HepG2 (cell line): ENCODE measurements around the gene SGMS1. TPM values are rescaled to one million over a fixed set of nuclear protein-coding genes. Genes with fewer than 3 reads are reported as not detected.

ENCODE experiments used
- ADNP ChIP-seq: sonication (generic); formaldehyde crosslinking; IDR thresholded peaks from 2 replicates; pipeline ENCODE4 v1.4.0; 2020; ENCODE audit warnings: missing genetic modification reagents
- FOXK2 ChIP-seq: fragments of 450-650 bp; IDR thresholded peaks from 2 replicates; pipeline ENCODE4 v1.6.1; 2016
- KLF9 ChIP-seq: IDR thresholded peaks from 2 replicates; pipeline ENCODE4 v1.6.1; 2016; ENCODE audit warnings: low read depth
- NR1H2 ChIP-seq: sonication (generic); formaldehyde crosslinking; IDR thresholded peaks from 2 replicates; pipeline ENCODE4 v1.8.1; 2022; ENCODE audit warnings: low read depth, missing genetic modification reagents, borderline replicate concordance
- NR2F2 ChIP-seq: IDR thresholded peaks from 2 replicates; pipeline ENCODE4 v1.6.1; 2012; ENCODE audit warnings: low read depth, inconsistent platforms, borderline replicate concordance
- SP5 ChIP-seq: IDR thresholded peaks from 2 replicates; pipeline ENCODE4 v1.6.1; 2016; ENCODE audit warnings: low read depth, borderline replicate concordance
- TEAD3 ChIP-seq: optimal IDR thresholded peaks from 2 replicates; pipeline ENCODE3; 2016; ENCODE audit warnings: borderline replicate concordance
- WIZ ChIP-seq: sonication (generic); formaldehyde crosslinking; IDR thresholded peaks from 2 replicates; pipeline ENCODE4 v1.5.1; 2020; ENCODE audit warnings: mild to moderate bottlenecking, missing genetic modification reagents
- ZFX ChIP-seq: sonication (generic); formaldehyde crosslinking; IDR thresholded peaks from 2 replicates; pipeline ENCODE4 v1.4.0; 2020; ENCODE audit warnings: mild to moderate bottlenecking, low read depth, missing genetic modification reagents, moderate library complexity
- ZMYM3 ChIP-seq: sonication (generic); formaldehyde crosslinking; IDR thresholded peaks from 2 replicates; pipeline ENCODE4 v1.5.1; 2020; ENCODE audit warnings: mild to moderate bottlenecking, missing genetic modification reagents
- ZNF234 ChIP-seq: sonication (generic); formaldehyde crosslinking; conservative IDR thresholded peaks from 2 replicates; pipeline ENCODE4 v1.5.1; 2020; ENCODE audit warnings: mild to moderate bottlenecking, missing genetic modification reagents
- ZNF496 ChIP-seq: sonication (generic); formaldehyde crosslinking; IDR thresholded peaks from 2 replicates; pipeline ENCODE4 v1.8.1; 2023; ENCODE audit warnings: mild to moderate bottlenecking, moderate library complexity, missing genetic modification reagents; ENCODE audit not compliant: insufficient replicate concordance
- ZNF510 ChIP-seq: sonication (generic); formaldehyde crosslinking; IDR thresholded peaks from 2 replicates; pipeline ENCODE4 v1.4.0; 2020; ENCODE audit warnings: low read depth, mild to moderate bottlenecking, missing genetic modification reagents
- ZNF781 ChIP-seq: sonication (generic); formaldehyde crosslinking; IDR thresholded peaks from 2 replicates; pipeline ENCODE4 v1.5.1; 2020; ENCODE audit warnings: borderline replicate concordance, mild to moderate bottlenecking, missing genetic modification reagents; ENCODE audit errors: not compliant biosample characterization
- polyA plus RNA-seq, 8 experiments: library from polyadenylated mRNA; depleted of rRNA in 3 of 8; stranded (reverse) in 7 of 8; unstranded in 1 of 8; fragments of >200 nt; fragmentation: Illumina TruSeq in 4 of 8; extraction: Trizol in 4 of 8; gene quantifications; 2 replicates each; pipeline versions ENCODE4 v1.2.1 to v1.2.3, GENCODE V29; 2011 to 2016; ENCODE audit warnings: low read depth in 4 of 8, missing spikeins in 1 of 8, mixed read lengths in 1 of 8; ENCODE audit not compliant: insufficient read depth in 1 of 8
- total RNA-seq, 5 experiments: library from RNA; depleted of rRNA; stranded (reverse); fragments of >200 nt; fragmentation: Illumina TruSeq; extraction: Trizol; gene quantifications; 2 replicates each; pipeline ENCODE4 v1.2.3, GENCODE V29; 2016; ENCODE audit warnings: low read depth in 1 of 5
- TF ChIP-seq, protein P1 (sequence below): sonication (generic); formaldehyde crosslinking; conservative IDR thresholded peaks from 2 replicates; pipeline ENCODE4 v1.5.0; 2020; ENCODE audit warnings: missing genetic modification reagents
- TF ChIP-seq, protein P2 (sequence below): sonication (generic); formaldehyde crosslinking; IDR thresholded peaks from 2 replicates; pipeline ENCODE4 v1.5.0; 2020; ENCODE audit warnings: mild to moderate bottlenecking, missing genetic modification reagents
- TF ChIP-seq, protein P3 (sequence below): sonication (generic); formaldehyde crosslinking; IDR thresholded peaks from 2 replicates; pipeline ENCODE4 v1.5.1; 2020; ENCODE audit warnings: missing genetic modification reagents, mild to moderate bottlenecking, borderline replicate concordance
- TF ChIP-seq, protein P4 (sequence below): sonication (generic); formaldehyde crosslinking; IDR thresholded peaks from 2 replicates; pipeline ENCODE4 v1.4.0; 2020; ENCODE audit warnings: mild to moderate bottlenecking, missing genetic modification reagents

SGMS1 gene
- total and polyA plus RNA-seq, 2 of the 13 experiments (the other 11 are each of a cell fraction or from before 2014, with no cell fraction given): 6.5 to 15.1 TPM

DNA sequence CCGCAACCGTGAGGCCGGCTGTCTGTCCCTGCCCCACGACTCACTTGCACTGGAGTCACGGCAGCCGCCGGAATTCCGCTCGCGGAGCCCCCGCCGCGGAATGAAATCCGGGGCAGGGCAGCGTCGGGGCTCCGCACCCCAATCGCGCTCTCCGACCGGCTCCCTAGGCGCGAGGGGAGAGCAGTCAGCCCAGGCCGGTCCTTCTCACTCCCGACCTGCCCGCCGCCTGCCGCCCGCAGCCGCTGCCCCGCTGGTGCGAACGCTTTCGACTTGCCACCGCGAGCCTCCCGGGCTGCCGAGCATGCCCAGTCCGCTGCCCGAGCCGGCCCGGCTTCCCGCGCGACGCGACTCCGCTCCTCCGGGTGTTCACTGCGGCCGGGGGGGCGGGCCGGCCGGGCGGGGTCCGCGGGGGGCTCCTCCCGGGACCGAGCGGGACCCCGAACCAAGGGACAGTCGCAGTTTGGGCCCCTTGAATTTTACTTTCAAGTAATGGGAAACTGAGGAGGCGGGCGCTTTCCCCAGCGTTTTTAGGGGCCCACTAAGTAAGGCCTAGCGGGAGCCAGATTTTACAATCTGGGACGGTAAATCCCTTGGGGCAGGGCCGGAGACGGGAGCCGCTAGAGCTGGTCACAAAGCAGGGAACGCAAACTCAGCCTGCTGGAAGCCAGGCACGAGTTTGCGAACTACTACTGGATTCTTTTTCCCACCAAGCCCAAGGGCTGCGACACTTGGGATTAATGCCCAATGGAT lies at the start of gene SGMS1 (continued):
- TF ChIP-seq, protein P1, sequence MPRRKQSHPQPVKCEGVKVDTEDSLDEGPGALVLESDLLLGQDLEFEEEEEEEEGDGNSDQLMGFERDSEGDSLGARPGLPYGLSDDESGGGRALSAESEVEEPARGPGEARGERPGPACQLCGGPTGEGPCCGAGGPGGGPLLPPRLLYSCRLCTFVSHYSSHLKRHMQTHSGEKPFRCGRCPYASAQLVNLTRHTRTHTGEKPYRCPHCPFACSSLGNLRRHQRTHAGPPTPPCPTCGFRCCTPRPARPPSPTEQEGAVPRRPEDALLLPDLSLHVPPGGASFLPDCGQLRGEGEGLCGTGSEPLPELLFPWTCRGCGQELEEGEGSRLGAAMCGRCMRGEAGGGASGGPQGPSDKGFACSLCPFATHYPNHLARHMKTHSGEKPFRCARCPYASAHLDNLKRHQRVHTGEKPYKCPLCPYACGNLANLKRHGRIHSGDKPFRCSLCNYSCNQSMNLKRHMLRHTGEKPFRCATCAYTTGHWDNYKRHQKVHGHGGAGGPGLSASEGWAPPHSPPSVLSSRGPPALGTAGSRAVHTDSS: no peak
- TF ChIP-seq ZNF496 (CRISPR knock-in tag): no peak
- 0 out of 2 replicates have a peak, but pooled peaks have one; percentile 25 for TF ChIP-seq ZNF510
- no peak for TF ChIP-seq ADNP (CRISPR knock-in tag)
- TF ChIP-seq SP5 (CRISPR knock-in tag): no peak
- TF ChIP-seq ZFX (CRISPR knock-in tag): peak; percentile 20; the same call in 1 of the 2 replicates
- no peak for TF ChIP-seq ZMYM3 (CRISPR knock-in tag)
- TF ChIP-seq WIZ: no peak
- no peak for TF ChIP-seq NR1H2 (CRISPR knock-in tag)
- no peak for TF ChIP-seq FOXK2
- no peak for TF ChIP-seq ZNF781 (CRISPR knock-in tag)
- TF ChIP-seq TEAD3: no peak
- no peak for TF ChIP-seq KLF9 (CRISPR knock-in tag)
- TF ChIP-seq, protein P2, sequence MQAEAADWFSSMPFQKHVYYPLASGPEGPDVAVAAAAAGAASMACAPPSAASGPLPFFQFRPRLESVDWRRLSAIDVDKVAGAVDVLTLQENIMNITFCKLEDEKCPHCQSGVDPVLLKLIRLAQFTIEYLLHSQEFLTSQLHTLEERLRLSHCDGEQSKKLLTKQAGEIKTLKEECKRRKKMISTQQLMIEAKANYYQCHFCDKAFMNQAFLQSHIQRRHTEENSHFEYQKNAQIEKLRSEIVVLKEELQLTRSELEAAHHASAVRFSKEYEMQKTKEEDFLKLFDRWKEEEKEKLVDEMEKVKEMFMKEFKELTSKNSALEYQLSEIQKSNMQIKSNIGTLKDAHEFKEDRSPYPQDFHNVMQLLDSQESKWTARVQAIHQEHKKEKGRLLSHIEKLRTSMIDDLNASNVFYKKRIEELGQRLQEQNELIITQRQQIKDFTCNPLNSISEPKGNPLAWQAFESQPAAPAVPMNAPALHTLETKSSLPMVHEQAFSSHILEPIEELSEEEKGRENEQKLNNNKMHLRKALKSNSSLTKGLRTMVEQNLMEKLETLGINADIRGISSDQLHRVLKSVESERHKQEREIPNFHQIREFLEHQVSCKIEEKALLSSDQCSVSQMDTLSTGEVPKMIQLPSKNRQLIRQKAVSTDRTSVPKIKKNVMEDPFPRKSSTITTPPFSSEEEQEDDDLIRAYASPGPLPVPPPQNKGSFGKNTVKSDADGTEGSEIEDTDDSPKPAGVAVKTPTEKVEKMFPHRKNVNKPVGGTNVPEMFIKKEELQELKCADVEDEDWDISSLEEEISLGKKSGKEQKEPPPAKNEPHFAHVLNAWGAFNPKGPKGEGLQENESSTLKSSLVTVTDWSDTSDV (CRISPR knock-in tag): peak; percentile 54; the same call in 1 of the 2 replicates
- 0 out of 2 replicates have a peak, but pooled peaks have one; percentile 93 for TF ChIP-seq ZNF234
- TF ChIP-seq NR2F2: 0 out of 2 replicates have a peak, but pooled peaks have one; percentile 28
- TF ChIP-seq, protein P3, sequence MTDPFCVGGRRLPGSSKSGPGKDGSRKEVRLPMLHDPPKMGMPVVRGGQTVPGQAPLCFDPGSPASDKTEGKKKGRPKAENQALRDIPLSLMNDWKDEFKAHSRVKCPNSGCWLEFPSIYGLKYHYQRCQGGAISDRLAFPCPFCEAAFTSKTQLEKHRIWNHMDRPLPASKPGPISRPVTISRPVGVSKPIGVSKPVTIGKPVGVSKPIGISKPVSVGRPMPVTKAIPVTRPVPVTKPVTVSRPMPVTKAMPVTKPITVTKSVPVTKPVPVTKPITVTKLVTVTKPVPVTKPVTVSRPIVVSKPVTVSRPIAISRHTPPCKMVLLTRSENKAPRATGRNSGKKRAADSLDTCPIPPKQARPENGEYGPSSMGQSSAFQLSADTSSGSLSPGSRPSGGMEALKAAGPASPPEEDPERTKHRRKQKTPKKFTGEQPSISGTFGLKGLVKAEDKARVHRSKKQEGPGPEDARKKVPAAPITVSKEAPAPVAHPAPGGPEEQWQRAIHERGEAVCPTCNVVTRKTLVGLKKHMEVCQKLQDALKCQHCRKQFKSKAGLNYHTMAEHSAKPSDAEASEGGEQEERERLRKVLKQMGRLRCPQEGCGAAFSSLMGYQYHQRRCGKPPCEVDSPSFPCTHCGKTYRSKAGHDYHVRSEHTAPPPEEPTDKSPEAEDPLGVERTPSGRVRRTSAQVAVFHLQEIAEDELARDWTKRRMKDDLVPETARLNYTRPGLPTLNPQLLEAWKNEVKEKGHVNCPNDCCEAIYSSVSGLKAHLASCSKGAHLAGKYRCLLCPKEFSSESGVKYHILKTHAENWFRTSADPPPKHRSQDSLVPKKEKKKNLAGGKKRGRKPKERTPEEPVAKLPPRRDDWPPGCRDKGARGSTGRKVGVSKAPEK: no peak
- TF ChIP-seq, protein P4, sequence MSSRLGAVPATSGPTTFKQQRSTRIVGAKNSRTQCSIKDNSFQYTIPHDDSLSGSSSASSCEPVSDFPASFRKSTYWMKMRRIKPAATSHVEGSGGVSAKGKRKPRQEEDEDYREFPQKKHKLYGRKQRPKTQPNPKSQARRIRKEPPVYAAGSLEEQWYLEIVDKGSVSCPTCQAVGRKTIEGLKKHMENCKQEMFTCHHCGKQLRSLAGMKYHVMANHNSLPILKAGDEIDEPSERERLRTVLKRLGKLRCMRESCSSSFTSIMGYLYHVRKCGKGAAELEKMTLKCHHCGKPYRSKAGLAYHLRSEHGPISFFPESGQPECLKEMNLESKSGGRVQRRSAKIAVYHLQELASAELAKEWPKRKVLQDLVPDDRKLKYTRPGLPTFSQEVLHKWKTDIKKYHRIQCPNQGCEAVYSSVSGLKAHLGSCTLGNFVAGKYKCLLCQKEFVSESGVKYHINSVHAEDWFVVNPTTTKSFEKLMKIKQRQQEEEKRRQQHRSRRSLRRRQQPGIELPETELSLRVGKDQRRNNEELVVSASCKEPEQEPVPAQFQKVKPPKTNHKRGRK (CRISPR knock-in tag): no peak
